ENCODE data around the gene SLC9A6.

SLC9A6 gene

DNA sequence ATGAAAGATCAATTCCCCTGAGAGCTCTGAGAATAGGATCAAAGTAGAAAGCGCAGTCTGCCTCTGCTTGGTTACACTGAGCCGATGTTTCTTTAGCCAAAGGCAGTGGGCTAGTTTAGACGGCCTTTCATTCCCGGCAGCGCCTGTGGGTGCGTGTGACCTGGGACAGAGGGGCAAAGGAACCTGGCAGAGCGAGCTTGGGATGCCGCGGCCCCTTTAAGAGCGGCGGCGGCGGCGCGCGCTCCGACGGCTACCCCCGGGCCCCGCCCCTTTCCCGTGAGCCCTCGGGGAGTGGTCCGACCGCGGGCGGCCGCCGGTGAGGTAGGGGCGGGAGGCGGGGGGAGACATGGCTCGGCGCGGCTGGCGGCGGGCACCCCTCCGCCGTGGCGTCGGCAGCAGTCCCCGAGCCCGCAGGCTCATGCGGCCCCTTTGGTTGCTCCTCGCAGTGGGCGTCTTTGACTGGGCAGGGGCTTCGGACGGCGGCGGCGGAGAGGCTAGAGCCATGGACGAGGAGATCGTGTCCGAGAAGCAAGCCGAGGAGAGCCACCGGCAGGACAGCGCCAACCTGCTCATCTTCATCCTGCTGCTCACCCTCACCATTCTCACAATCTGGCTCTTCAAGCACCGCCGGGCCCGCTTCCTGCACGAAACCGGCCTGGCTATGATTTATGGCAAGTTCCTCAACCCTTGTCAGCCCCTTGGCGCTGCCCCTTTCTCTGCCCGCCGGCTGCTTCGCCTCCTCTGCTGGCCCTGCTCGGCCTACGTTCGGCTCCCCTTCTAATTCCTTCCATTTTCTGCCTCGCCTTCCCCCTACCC is at the start of gene SLC9A6:
TSS of gene SLC9A6 (plus strand) at position 279 of the 816 bp plus-strand sequence. CDS start at position 503, 224 bp downstream.
- DNase-seq (ENCODE audit: low read depth) = no peak
- TF ChIP-seq, protein P1, sequence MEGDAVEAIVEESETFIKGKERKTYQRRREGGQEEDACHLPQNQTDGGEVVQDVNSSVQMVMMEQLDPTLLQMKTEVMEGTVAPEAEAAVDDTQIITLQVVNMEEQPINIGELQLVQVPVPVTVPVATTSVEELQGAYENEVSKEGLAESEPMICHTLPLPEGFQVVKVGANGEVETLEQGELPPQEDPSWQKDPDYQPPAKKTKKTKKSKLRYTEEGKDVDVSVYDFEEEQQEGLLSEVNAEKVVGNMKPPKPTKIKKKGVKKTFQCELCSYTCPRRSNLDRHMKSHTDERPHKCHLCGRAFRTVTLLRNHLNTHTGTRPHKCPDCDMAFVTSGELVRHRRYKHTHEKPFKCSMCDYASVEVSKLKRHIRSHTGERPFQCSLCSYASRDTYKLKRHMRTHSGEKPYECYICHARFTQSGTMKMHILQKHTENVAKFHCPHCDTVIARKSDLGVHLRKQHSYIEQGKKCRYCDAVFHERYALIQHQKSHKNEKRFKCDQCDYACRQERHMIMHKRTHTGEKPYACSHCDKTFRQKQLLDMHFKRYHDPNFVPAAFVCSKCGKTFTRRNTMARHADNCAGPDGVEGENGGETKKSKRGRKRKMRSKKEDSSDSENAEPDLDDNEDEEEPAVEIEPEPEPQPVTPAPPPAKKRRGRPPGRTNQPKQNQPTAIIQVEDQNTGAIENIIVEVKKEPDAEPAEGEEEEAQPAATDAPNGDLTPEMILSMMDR (IDR thresholded peaks at IDR 0.05; ENCODE audit: low read depth, low read length, missing control alignments) = no peak
- peak within 1 kb of the TSS; percentile 63 for H3K4me3 ChIP-seq (ENCODE audit: low read depth, low read length)

DNA sequence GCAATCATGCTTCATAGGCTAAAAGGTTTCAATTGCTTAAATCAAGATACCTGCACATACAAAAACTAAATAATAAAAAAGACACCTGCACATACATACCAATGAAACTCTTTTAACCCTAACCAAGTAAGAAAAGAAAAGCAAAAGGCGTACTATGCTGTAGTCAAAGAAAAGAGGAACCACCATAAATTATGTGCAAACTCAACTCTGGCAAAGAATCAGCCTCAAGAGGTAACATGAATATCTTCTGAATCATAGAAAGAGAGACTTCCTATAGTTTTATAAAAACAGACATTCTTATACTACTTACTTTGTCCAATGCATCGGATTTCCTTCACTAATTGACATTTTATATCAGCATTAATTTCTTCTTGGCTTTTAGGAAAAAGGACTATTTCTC is 40.7 kb upstream of the SLC9A6 start:
- no peak for DNase-seq (ENCODE audit: low read depth)
- TF ChIP-seq, protein P1 (IDR thresholded peaks at IDR 0.05; ENCODE audit: low read depth, low read length, missing control alignments) = no peak
- no peak overlapping the region for H3K4me3 ChIP-seq (ENCODE audit: low read depth, low read length)

DNA sequence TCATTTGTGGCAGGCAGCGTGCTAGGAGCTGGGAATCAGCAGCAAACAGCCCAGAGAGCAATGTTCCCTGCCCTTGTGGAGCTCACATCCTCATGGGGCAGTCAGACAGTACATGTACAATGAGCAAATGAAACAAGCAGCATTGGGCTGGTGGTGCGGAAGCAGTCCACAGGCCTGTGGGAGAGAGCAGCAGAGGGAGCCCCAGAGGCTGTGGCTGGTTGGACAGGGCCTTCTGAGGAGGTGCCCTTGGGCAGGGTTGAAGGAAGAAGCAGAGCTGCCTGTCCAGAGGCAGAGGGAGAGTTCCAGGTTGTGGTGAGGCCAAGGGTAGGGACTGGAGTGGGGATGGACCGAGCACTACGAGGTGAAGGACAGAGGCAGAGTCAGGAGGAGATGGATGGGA is 33.9 kb upstream of the SLC9A6 start:
- no peak for DNase-seq (ENCODE audit: low read depth)
- TF ChIP-seq, protein P1 (IDR thresholded peaks at IDR 0.05; ENCODE audit: low read depth, low read length, missing control alignments) = no peak
- H3K4me3 ChIP-seq (ENCODE audit: low read depth, low read length) = no peak overlapping the region

DNA sequence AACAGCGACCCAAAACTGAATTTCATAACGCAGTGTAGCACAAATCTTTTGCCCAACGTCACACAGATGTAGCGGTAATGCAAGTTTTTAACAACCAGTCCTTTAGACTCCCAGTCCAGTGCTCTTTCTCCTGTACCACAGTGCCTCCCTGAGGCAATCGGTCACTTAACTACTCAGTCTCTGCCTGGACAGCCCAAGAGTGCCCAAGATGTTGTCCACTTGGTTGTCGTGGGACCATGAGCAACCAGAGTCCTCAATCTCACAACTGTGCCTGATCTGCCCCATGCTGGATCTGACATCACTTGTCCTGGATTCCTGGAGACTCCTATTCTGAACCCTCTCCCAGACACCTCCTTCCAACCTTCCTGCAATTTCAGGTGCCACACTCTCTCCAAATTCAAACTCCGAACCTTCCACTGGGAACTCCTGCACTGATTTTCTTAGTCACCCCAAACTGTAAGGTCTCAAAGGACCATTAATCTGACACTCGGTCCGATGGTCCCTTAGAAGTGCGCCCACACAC is 12.1 kb upstream of the SLC9A6 start:
- H3K4me3 ChIP-seq (ENCODE audit: low read depth, low read length) = peak overlapping the region; percentile 85
- TF ChIP-seq, protein P1 (IDR thresholded peaks at IDR 0.05; ENCODE audit: low read depth, low read length, missing control alignments) = no peak
- DNase-seq (ENCODE audit: low read depth) = no peak

DNA sequence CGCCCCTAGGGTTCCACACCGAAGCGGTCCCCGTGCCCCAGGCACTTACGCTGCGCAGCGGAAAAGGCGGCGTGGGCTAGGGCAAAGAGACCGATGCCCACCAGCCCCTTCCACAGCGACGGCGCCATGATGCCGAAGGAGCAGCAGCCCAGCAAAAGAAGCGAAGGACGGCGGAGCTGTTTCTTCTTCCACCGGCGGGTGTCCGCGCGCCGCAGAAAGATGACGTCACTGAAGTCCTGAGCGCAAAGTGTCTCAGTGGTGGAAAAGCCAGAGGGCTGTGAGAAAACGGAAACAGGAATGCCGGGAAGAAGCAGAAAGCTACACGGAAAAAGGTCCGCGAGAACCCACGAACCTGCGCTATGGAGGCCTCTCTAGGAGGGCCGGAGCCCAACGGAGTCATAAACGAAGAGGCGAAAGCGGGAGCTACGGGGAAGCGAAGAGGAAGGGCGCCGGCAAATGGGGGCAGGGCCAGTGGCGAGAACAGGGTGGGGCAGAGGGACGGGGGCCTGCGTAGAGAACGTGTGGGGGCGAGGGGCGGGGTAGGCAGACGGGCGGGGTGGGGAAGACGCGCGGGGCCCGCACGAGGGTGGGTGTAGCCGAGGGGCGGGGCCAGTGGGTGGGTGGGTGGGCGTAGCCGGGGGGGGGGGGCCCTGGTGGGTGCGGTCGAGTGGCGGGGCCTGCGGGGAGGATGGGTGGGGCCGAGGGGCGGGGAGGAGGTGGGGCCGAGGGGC is 11.5 kb upstream of the SLC9A6 start, which contains the start of gene MMGT1:
TSS of gene MMGT1 (minus strand) at position 441 of the 731 bp plus-strand sequence. CDS start at position 128, 313 bp downstream.
- DNase-seq (ENCODE audit: low read depth) = peak; percentile 45
- TF ChIP-seq, protein P1 (IDR thresholded peaks at IDR 0.05; ENCODE audit: low read depth, low read length, missing control alignments) = no peak
- H3K4me3 ChIP-seq (ENCODE audit: low read depth, low read length) = peak within 1 kb of the TSS; percentile 85

DNA sequence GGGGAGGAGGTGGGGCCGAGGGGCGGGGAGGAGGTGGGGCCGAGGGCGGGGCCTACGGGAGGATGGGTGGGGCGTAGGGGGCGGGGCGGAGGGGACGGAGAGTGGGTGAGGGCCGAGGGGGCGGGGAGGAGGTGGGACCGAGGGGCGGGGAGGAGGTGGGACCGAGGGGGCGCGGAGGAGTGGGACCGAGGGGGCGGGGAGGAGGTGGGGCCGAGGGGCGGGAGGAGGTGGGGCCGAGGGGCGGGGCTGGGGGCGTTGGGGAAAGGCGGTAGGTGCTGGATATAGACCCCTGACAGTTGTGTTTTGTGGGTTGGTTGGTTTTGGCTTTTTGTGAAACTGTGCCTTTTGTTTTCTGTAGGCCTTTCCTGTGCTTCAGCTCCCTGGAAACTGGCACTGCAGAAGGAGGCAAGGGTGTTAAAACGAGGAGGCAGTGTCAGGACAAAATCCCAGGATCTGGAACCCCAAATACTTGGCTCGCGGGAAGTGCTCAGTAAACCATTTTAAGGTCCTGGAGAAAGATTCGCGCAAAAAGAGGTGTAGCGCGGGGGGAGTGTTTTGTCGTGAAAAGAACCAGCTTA is 10.9 kb upstream of the SLC9A6 start:
- DNase-seq (ENCODE audit: low read depth) = no peak
- H3K4me3 ChIP-seq (ENCODE audit: low read depth, low read length) = peak overlapping the region; percentile 43
- TF ChIP-seq, protein P1 (IDR thresholded peaks at IDR 0.05; ENCODE audit: low read depth, low read length, missing control alignments) = no peak

All from GM12864 (cell line).